ENCODE measurements around the gene N4BP2. TPM values are rescaled to one million over a fixed set of nuclear protein-coding genes. Genes with fewer than 3 reads are reported as not detected.
"Not testable (repeated sequence)": the region's sequence is repeated elsewhere in the genome, so short reads cannot be mapped to it uniquely, and the experiment has no call there.

N4BP2 gene
- polyA plus RNA-seq, 3 donors: 22.2 to 27.1 (median 26.1) TPM

DNA sequence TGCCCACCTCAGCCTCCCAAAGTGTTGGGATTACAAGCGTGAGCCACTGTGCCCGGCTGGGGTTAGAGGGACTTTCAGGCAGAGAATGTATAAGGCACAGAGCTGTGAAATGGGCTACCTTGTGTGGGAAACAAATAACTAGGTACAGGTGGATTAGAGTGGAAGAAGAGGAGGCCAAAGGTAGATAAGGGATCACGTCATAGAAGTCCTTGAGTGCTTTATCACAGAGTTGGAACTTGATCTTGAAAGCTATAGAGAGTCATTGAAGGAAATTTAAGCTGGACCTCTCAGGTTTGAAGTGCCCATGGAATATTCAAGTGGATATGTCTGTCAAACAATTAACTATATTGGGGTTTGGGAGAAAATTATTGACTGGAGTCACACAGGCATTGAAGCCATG, 8.4 kb downstream of the N4BP2 start:
- DNase-seq (ENCODE audit: extremely low read depth in 1 of 11, low read depth in 9 of 11, low spot score in 4 of 11): no peak

DNA sequence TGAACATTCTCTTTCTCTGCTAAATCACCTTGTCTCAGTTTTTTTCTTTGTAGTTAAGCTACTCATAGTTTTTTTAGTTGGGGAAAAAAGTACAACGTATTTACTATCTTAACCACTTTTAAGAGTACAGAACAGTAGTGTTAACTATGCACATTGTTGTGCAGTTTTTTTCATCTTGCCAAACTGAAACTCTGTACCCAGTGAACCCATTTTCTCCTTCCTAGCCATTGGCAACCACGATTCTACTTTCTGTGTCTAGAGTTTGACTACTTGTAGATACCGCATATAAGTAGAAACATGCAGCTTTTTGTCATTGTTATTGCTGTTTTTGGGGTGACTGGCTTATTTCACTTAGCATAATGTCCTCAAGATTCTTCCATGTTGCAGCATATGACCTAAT, 10.0 kb downstream of the N4BP2 start:
- DNase-seq (ENCODE audit: extremely low read depth in 1 of 11, low read depth in 9 of 11, low spot score in 4 of 11): no peak

DNA sequence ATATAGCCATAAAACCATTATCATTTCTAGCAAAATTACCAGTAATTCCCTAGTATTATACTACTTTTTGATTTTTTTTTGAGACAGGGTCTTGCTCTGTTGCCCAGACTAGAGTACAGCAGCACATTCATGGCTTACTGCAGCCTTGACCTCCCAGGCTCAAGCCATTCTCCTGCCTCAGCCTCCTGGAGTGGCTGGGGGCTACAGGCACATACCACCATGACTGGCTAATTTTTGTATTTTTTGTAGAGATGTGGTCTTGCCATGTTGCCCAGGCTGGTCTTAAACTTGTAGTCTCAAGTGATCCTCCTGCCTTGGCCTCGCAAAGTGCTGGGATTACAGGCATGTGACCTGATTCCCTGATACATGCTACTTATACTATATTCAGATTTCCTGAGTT, 13.7 kb downstream of the N4BP2 start:
- DNase-seq (ENCODE audit: extremely low read depth in 1 of 11, low read depth in 9 of 11, low spot score in 4 of 11): no peak

DNA sequence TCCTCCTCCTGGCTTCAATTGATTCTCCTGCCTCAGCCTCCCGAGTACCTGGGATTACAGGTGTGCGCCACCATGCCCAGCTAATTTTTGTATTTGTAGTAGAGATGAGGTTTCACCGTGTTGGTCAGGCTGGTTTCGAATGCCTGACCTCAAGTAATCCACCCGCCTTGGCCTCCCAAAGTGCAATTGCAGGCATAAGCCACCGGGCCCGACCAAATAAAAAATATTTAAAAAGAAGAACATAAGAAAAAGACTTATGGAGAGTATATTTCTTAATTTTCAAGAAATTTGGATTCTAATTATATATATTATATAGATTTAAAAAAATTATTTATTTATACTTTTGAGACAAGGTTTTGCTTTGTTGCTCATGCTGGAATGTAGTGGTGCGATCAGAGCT, 29.8 kb downstream of the N4BP2 start:
- no peak for DNase-seq (ENCODE audit: extremely low read depth in 1 of 11, low read depth in 9 of 11, low spot score in 4 of 11)

DNA sequence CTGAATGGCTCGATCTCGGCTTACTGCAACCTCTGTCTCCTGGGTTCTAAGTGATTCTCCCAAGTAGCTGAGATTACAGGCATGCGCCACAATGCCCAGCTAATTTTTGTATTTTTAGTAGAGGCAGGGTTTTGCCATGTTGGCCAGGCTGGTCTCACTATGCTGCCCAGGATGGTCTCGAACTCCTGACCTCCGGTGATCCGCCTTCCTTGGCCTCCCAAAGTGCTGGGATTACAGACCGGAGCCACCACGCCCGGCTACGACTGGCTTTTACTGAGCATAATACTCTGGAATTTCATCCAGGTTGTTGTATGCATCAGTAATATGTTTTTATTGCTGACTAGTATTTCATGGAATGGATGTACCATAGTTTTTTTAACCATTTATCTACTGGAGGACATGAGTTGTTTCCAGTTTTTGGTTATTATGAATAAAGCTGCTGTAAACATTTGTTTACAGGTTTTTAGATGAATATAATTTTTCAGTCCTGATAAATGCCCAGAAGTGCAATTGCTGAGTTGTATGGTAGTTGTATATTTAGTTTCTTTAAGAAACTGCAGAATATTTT, 31.2 kb downstream of the N4BP2 start:
- no peak for DNase-seq (ENCODE audit: extremely low read depth in 1 of 11, low read depth in 9 of 11, low spot score in 4 of 11)

DNA sequence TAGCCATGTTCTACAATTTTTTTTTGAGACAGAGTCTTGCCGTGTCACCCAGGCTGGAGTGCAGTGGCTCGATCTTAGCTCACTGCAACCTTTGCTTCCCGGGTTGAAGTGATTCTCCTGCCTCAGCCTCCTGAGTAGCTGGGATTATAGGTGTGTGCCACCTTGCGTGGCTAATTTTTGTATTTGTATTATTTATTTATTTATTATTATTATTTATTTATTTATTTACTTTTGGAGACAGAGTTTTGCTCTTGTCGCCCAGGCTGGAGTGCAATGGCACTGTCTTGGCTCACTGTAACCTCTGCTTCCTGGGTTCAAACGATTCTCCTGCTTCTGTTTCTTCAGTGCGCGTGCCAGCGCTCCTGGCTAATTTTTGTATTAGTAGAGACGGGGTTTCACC, 36.8 kb downstream of the N4BP2 start:
- DNase-seq (ENCODE audit: extremely low read depth in 1 of 11, low read depth in 9 of 11, low spot score in 4 of 11): not testable (repeated sequence)

DNA sequence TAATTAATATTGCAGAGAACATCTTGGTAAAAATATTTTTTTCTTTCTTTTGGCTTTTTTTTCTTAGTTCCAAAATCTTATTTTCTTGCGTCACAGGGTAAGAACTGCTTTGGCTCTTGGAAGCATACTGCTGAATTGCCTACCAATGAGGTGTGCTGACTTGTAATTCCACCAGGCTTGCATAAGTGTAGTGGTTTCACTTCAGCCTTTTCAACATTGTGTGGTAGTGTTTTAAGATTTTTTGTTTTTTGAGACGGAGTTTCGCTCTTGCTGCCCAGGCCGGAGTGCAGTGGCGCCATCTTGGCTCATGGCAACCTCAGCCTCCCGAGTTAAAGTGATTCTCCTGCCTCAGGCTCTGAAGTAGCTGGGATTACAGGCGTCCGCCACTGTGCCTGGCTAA, 42.4 kb downstream of the N4BP2 start:
- no peak for DNase-seq (ENCODE audit: extremely low read depth in 1 of 11, low read depth in 9 of 11, low spot score in 4 of 11)

DNA sequence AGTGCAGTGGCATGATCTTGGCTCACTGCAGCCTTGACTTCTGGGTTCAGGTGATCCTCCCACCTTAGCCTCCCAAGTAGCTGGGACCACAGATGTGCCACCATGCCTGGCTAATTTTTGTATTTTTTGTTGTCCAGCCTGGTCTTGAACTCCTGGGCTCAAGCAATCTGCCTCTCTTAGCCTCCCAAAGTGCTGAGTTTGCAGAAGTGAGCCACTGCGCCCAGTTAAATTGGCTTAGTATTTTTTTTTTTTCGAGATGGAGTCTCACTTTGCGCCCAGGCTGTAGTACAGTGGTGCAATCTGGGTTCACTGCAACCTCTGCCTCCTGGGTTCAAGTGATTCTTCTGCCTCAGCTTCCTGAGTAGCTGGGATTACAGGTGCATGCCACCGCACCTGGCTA, 50.5 kb downstream of the N4BP2 start:
- not testable (repeated sequence) for DNase-seq (ENCODE audit: extremely low read depth in 1 of 11, low read depth in 9 of 11, low spot score in 4 of 11)

DNA sequence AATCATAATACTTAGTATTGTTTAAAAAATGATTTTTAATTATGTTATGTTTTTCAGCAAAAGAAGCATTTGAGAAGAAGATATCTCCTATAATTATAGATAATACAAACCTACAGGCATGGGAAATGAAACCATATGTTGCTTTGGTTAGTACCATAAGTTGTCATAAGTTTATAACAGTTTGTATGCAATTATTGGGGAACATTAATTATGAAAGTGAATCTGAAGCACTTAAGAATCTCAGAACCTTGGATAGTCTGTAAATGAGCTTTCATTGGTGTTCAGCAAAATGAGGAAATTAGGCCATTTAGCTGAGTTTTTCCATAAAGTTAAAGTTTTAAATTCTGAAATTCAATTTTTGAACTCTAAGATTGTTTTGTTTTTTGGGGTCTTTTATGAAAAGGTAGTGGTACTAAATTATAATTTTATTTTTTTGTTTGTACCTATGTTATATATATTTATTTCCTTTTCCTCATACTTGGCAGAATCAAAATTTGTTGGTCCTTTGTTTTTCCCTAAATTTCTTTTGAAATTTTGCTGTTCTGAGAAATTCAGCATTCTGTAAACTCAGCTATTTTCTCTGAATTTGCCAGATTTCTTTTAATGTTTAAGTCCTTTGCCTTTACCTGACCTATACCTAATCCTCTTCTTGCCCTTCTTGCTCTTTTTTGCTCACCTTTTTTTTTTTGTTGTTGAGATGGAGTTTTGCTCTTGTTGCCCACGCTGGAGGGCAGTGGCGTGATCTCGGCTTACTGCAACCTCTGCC, 55.6 kb downstream of the N4BP2 start:
- DNase-seq (ENCODE audit: extremely low read depth in 1 of 11, low read depth in 9 of 11, low spot score in 4 of 11): no peak

DNA sequence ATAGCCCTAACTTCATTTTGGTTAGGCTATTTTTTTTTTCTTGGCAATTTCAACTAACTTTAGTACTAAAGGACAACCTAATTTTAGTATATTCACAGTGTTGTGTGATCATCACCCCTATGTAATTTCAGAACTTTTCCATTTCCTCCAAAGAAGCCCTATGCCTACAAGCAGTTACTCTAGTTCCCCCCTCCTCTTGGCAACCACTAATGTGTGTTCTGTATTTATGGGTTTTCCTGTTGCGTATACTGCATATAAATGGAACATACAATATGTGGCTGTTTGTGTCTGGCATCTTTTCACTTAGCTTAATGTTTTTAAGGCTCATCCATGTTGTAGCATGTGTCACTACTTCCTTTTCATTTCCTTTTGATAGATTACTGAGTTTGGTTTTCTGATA, 57.6 kb downstream of the N4BP2 start:
- no peak for DNase-seq (ENCODE audit: extremely low read depth in 1 of 11, low read depth in 9 of 11, low spot score in 4 of 11)

DNA sequence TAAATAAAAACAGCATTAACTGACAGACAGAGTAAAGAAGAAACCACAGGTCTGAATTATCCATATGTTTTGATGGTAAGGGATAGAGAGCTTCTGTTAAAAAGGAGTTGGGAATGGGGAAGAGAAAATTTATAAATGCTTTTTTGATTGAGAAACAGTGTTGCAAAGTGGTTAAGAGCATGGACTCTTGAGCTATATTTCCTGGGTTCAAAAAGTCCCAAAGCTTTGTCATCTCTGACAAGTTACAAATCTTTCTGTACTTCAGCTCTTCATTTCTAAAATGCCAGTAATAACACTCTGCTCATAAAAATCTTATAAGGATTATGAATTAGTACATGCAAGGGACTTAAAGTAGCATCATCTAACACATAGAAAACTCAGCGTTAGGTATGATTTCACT, 62.2 kb downstream of the N4BP2 start:
- no peak for DNase-seq (ENCODE audit: extremely low read depth in 1 of 11, low read depth in 9 of 11, low spot score in 4 of 11)

DNA sequence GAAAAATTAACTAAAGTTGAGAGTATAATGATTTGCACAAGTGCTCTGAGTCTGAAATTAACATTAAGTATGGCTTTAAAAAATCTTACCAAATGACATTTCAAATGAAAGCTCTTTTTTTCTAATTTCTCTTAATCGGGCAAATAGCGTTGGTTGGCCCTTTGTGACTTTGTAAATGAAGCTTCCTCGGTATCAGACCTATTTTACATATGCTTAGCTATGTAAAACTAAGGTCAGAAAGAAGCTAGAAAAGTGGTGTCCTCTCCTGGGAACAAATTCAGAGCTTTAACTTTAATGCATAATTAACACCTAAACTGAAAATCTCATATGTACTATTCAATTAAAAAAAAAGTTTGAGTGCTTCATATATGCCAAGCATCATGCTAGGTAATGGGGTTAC, 62.7 kb downstream of the N4BP2 start:
- no peak for DNase-seq (ENCODE audit: extremely low read depth in 1 of 11, low read depth in 9 of 11, low spot score in 4 of 11)

DNA sequence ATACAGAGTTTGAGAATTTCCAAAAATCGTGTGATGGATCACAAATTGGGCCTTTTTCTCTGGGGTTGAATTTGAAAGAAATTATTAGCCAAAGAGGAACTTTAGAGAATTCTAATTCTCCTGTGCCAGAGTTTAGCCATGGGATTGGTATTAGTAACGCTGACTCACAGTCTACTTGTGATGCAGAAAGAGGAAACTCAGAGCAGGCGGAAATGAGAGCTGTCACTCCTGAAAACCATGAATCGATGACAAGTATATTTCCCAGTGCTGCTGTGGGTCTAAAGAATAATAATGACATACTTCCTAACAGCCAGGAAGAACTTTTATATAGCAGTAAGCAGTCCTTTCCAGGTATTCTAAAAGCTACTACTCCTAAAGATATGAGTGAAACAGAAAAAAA, 64.9 kb downstream of the N4BP2 start:
- DNase-seq (ENCODE audit: extremely low read depth in 1 of 11, low read depth in 9 of 11, low spot score in 4 of 11): no peak

DNA sequence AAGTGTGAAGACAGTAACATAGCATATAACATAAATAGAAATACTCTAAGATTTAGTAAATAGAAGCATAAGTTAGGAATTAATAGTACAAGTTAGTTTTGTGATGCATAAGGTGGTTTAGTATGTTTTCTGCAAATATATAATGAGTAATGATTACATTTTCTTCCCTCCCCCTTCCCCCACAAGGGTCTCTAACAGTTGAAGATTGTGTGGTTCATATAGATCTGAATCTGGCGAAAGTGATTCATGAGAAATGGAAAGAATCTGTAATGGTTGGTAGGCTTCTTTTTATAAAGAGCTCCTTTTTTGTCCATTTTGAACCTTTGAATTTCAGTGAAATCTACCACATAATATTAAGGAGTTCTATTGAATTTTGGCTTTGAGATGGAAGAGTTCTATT, 66.3 kb downstream of the N4BP2 start:
- no peak for DNase-seq (ENCODE audit: extremely low read depth in 1 of 11, low read depth in 9 of 11, low spot score in 4 of 11)

DNA sequence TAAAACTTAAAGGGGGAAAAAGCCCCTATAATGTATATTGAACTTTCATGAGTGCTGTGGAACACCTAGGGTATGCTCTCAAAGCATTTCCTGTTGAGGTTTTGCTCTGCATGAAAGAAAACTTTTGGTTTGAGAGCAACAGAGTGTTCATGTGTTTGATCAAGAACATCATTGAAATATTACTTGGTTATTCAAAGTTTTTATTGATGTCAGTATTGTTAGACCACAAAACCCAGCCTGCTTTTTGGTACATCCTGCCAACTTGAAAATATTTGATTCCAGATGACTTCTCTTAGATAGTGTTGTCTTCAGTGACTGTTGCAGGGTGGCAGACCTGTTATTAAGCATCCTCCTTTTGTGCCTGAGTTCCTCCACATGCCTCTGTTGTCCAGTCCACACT, 68.0 kb downstream of the N4BP2 start:
- DNase-seq (ENCODE audit: extremely low read depth in 1 of 11, low read depth in 9 of 11, low spot score in 4 of 11): no peak

DNA sequence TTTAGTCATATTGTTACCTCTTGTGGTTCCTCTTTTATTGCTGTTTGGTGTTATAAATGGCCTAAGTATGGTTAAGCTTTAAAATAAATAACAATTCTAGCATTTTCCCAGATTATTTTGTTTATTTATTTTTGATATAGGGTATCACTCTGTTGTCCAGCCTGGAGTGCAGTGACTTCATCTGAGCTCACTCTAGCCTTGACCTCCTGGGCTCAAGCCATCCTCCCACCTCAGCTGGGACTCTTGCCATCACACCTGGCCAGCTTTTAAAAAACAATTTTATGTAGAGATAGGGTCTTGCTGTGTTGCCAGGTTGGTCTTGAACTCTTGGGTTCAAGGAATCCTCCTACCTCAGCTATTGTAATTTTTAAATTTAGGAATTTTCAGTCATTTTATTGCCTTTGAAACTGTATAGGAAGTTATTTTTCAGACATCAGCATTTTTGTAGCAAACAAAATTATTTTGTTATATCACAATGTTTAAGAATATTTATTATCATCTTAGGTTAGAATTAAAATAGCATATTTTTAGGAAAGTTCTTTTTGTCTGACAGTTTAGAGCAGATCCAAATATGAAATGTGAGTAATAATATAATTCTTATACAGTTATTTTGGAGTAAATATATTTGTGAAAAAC, 73.9 kb downstream of the N4BP2 start:
- no peak for DNase-seq (ENCODE audit: extremely low read depth in 1 of 11, low read depth in 9 of 11, low spot score in 4 of 11)

DNA sequence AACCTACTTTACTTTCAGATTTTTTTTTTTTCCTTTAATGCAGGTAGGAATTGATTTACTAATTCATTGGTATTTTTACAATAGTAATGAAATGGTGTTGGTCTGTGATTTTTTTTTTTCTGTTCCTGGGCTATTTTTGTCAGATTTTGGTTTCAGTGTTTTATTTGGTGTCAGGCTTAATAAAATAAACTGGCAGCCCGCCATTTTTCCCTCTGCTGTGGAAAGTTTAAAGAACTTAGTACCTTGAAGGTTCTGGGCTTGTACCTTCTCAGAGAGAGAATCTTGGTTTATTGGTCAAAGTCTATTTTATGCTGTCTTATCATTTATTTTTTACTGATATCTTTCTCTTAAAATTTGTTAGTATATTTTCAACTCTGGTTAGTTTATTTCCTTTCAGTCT, 76.2 kb downstream of the N4BP2 start:
- DNase-seq (ENCODE audit: extremely low read depth in 1 of 11, low read depth in 9 of 11, low spot score in 4 of 11): no peak

DNA sequence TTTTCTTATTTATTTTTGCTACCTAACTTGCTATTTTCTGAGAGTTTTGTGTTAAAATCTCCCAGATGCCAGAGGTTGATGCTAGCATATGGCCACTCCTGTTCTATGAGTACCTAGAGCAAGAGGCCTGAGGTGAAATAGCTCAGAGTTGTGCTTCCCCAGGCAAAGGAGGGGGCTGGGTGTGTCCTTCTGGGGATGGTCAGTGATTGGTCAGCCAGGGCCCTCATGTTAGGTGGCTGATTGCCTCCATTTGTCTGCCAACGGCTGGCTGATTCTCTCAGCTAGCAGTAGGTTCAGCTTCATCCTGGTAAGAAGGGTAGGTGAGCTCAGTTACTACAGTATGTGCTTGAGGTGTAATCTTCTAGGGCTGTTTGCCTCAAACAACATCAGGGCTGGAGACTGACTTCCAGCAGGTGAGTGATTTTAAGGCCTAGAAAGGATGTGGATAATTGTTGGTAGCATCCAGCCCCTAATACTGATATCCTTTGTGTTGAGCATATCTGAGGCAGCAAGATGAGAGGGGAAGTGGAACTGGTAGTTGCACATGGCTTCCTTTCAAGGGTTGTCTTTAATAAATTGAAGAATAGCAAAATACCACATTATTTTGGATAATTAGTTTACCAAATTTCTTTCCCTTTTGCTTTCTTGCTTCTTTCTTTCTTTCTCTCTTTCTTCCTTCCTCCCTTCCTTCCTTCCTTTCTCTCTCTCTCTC, 77.7 kb downstream of the N4BP2 start:
- DNase-seq (ENCODE audit: extremely low read depth in 1 of 11, low read depth in 9 of 11, low spot score in 4 of 11): no peak

DNA sequence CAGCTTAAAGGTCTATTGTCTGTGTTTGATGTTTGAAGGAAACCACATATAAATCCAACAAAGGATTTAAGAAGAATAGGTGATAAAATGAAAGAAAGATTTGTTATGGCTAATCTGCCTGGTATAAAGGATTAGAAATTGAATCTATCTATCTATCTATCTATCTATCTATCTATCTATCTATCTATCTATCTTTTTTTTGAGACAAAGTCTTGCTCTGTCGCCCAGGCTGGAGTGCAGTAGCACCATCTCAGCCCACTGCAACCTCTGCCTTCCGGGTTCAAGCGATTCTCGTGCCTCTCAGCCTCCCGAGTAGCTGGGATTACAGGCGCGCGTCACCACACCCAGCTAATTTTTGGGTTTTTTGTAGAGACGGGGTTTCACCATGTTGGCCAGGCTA, 79.6 kb downstream of the N4BP2 start:
- not testable (repeated sequence) for DNase-seq (ENCODE audit: extremely low read depth in 1 of 11, low read depth in 9 of 11, low spot score in 4 of 11)

DNA sequence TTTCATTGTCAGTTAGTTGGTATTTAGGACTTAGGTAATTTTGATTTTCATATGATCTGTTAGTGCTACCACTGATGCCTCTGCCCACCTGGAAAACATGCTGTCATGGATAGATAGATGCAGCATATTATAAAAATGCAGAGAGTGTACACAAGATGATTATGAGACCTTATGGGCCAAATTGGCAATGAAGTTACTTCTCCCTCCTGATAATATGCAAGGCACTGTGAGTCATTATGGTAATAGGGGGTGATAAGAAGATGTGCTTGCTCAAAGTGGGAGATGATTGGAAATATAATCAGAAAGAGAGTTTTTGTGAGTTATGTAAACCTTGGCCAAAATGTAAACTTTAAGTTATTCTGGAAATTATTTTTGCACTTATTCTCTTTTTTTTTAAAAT, 83.5 kb downstream of the N4BP2 start:
- DNase-seq (ENCODE audit: extremely low read depth in 1 of 11, low read depth in 9 of 11, low spot score in 4 of 11): no peak

Measured in renal cortex interstitium (tissue), 11 donors.